Spinal cord (tissue), 10 donors: Measurements from ENCODE around the gene WDR35. TPM values are rescaled to one million over a fixed set of nuclear protein-coding genes. Genes with fewer than 3 reads are reported as not detected.

Experiments used
- DNase-seq, 6 donors: peaks; one replicate each; pipeline versions ENCODE4 v3.0.0 to v3.0.0-alpha.2; 2013 to 2015; ENCODE audit warnings: low spot score in 6 of 6, low read depth in 4 of 6
- H3K27ac ChIP-seq: one replicate; pipeline ENCODE4 v1.5.1; 2013; ENCODE audit warnings: low read depth, low read length, control low read depth
- H3K27me3 ChIP-seq: one replicate; pipeline ENCODE4 v1.6.1; 2013; ENCODE audit warnings: low read length; ENCODE audit not compliant: control insufficient read depth, insufficient read depth
- H3K36me3 ChIP-seq: one replicate; pipeline ENCODE4 v1.6.1; 2013; ENCODE audit warnings: low read length; ENCODE audit not compliant: control insufficient read depth, insufficient read depth
- H3K4me1 ChIP-seq: one replicate; pipeline ENCODE4 v1.6.1; 2013; ENCODE audit warnings: low read length; ENCODE audit not compliant: control insufficient read depth, insufficient read depth
- H3K4me3 ChIP-seq: one replicate; pipeline ENCODE4 v1.5.1; 2013; ENCODE audit warnings: low read depth, low read length, control low read depth
- H3K9me3 ChIP-seq: one replicate; pipeline ENCODE4 v1.6.1; 2013; ENCODE audit warnings: low read length; ENCODE audit not compliant: control insufficient read depth, insufficient read depth
- WGBS: methylation state at CpG from one replicate; pipeline ENCODE4 v1.1.5; 2013; ENCODE audit warnings: missing lambda C conversion rate; ENCODE audit not compliant: insufficient coverage; 5-methylcytosine and 5-hydroxymethylcytosine counted together
- long read RNA-seq, 4 donors: transcript quantifications; one replicate each; lab custom pipeline, GENCODE V29; 2026
- polyA plus RNA-seq, 2 donors: library from polyadenylated mRNA; unstranded; fragments of 120-200 nt; gene quantifications; one replicate each; pipeline ENCODE4 v1.2.1, GENCODE V29; 2013; ENCODE audit not compliant: insufficient read length in 2 of 2
- total RNA-seq, 2 donors: library from RNA; depleted of rRNA in 1 of 2; stranded (reverse); fragments of 120-200 nt in 1 of 2; fragments of >200 nt in 1 of 2; gene quantifications; one replicate each; pipeline versions ENCODE4 v1.2.3 to v1.2.4, GENCODE V29; 2013 to 2014
- donor health status: healthy.

WDR35 gene
- 10 to 100 TPM; 25.7 to 28.4 TPM for total RNA-seq
- polyA plus RNA-seq = 10 to 100 TPM; 15.1 to 19.7 TPM
- long read RNA-seq, donor 1, full-length matches to known transcripts = 3 of 3 reads
- long read RNA-seq, donor 1, partial matches to known transcripts = 0 of 3 reads
- long read RNA-seq, donor 1, other reads (novel, unspliced or antisense) = 0 of 3 reads
- long read RNA-seq, donor 2 = 0 reads
- long read RNA-seq, donor 3, full-length matches to known transcripts = 1 of 9 reads
- long read RNA-seq, donor 3, partial matches to known transcripts = 8 of 9 reads
- long read RNA-seq, donor 3, other reads (novel, unspliced or antisense) = 0 of 9 reads
- long read RNA-seq, donor 4, full-length matches to known transcripts = 2 of 7 reads
- long read RNA-seq, donor 4, partial matches to known transcripts = 5 of 7 reads
- long read RNA-seq, donor 4, other reads (novel, unspliced or antisense) = 0 of 7 reads

DNA sequence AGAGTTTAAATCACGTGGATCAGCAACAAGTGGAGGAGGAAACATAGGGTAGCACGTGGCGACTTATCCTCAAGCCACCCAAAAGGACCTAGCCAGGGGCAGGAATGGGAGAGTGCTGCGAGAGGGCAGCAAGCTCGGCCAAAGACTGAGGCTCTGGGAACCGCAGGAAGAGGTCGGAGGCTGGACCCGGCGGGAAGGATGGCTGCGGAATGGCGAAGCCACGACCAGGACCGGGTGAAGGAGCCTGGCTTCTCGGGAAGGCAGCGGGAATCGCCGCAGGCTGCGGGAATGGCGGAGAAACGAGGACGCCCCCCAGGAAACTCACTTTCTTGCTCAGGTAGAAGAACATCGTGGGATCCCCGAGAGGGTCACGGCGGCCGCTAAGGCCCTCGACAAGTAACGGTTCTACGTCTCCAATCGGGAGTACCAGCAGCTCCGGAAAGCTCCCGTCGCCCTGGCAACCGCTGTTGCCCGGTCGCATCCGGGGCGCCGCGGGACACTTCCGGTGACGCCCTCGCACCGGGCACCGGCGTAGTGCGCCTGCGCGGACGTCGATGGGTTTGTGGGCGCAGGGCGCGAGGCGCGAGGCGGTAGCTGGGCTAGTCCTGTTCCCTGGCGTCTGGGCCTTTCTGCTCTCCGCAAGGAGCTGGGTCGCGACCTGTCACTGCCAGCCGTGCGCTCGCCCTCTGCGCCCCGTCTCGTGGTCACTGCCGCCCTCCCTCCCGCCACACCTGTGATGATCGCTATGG lies at the start of gene WDR35:
TSS of gene WDR35 (minus strand) at position 439 of the 749 bp plus-strand sequence. CDS start at position 349, 90 bp downstream.
- Histone ChIP-seq H3K27me3 (peaks cover 4% of the 10 kb centered on the region), H3K27ac (peak within 1 kb of the TSS; percentile 77), H3K4me3 (peak within 1 kb of the TSS; percentile 94), H3K36me3 (no peaks in the 10 kb centered on the region), H3K9me3 (no peaks in the 10 kb centered on the region), H3K4me1 (no peaks in the 10 kb centered on the region)
- DNase-seq = peak; percentile 74 to 97 (median 86)
- WGBS = 0% methylated on average over 69 of the region's 70 CpGs

DNA sequence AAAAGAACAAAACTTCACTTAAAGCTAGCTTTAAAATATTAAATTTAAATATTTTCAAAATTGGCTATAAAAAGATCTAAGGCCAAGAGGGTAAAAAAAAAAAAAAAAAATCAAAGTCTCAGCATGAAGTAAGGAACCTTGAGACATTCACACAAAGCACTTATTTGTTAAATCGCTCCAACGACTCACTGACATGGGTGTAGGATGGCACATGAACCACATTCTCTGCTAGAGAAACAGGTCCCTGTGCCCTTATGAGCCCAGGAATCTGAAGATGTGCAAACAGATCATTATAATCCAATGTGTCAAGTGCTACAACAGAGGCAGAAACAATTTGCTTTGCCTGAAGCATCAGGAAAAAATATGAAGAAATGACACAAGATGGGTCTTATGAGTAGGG lies 47.8 kb upstream of the WDR35 start:
- H3K4me3 ChIP-seq = no peak overlapping the region
- DNase-seq = no peak
- H3K36me3 ChIP-seq = peaks cover 29% of the 10 kb centered on the region
- H3K9me3 ChIP-seq = no peaks in the 10 kb centered on the region
- no peaks in the 10 kb centered on the region for H3K4me1 ChIP-seq
- H3K27me3 ChIP-seq = no peaks in the 10 kb centered on the region
- H3K27ac ChIP-seq = no peak overlapping the region
- WGBS = 80% methylated on average over 2 of the region's 2 CpGs

DNA sequence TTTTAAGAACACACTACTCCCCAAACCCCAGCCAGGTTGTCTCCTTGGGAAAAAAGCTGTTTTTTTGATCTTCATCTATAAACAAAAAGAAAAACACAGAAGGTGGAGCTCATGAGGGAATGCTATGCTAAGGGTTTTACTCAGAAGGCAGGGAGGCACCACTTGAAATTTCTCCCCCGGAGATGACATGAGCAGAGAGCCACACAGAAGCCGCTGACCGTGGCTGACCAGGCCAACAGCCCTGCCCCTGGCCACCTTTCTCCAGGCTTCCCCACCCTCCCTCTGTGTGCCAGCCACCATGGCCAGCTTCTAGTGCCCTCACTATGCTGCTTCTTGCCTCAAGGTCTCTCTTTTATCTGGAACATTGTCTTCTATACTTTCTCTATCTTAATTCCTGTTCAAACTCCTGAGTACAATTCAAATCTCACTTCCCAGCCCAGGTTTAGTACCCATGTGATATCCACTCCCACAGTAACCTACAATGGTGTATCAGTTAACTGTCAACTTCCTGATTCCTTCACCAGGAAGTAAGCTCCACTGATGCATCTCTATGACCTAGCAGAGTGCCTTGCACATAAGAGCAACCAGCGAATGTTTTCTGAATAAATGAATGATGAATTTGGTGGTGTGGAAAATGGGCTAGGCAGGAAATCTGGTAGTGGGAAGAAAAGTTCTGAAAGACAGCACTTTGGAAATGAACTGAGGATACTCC lies 46.2 kb upstream of the WDR35 start:
- peaks cover 31% of the 10 kb centered on the region for H3K36me3 ChIP-seq
- H3K9me3 ChIP-seq = no peaks in the 10 kb centered on the region
- no peaks in the 10 kb centered on the region for H3K27me3 ChIP-seq
- no peaks in the 10 kb centered on the region for H3K4me1 ChIP-seq
- H3K27ac ChIP-seq = no peak overlapping the region
- H3K4me3 ChIP-seq = no peak overlapping the region
- WGBS = 92% methylated on average over 3 of the region's 4 CpGs
- DNase-seq = no peak

DNA sequence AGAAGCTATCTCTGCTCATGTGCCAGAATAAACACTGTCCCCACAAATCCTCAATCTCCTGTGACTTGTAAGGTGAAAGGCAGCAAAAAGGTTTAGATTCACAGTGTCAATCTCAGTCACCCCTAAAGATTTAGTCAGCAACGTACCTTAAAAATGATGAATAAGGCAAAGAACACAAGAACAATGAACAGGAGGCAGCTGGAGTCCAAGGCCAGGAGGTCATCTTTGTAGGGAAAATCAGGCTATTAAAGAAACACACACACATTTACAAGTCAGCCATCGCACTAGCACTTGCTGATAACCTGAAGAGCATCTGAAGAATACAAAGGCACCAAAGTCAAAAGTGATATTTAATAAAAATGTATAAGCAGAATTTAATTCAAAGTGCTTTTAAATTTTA lies 44.9 kb upstream of the WDR35 start:
- Histone ChIP-seq H3K4me3 (no peak overlapping the region), H3K27ac (no peak overlapping the region), H3K27me3 (no peaks in the 10 kb centered on the region), H3K9me3 (no peaks in the 10 kb centered on the region), H3K36me3 (peaks cover 39% of the 10 kb centered on the region), H3K4me1 (no peaks in the 10 kb centered on the region)
- WGBS = no CpG with 5 or more reads among the region's 2 CpGs
- no peak for DNase-seq

DNA sequence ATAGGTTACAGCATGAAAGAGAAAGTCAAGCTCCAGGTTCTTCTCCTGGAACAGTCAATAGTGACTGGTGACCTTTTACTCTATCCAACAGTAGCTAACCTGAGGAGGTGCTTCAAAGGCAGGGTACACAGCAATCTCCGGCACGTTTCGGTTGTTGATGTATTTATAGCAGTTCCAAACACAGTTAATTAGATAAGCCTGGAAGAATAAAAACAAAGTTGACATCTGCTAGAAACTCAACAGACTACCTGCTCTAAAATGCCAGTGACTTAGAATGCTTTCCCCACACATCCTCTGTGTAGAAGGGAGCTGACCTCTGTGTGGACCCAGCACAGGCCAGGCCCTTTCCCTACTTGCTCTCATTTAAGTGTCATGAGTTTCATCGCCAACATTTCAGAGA lies 44.3 kb upstream of the WDR35 start:
- 100% methylated on average over 1 of the region's 4 CpGs for WGBS
- Histone ChIP-seq H3K4me3 (no peak overlapping the region), H3K4me1 (no peaks in the 10 kb centered on the region), H3K27ac (no peak overlapping the region), H3K36me3 (peaks cover 33% of the 10 kb centered on the region), H3K9me3 (no peaks in the 10 kb centered on the region), H3K27me3 (no peaks in the 10 kb centered on the region)
- DNase-seq = no peak

DNA sequence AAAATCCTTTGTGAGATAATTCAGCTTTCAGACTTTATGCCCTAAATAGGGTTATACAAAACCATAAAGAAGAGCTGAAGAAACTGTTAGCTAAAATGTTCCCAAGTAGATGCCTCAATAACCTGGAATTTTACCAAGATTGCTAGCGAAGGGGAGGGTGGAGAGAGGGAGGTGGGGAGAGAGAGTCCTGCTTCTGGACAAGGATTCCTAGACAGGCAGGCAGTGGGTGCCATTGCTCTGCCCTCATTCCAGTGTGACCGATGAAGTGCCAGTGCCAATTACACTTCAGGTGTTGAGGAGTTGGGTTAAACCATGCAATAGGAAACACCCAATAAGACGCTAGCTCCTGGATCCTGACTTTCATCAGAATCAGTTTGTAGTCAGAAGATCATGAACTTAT lies 43.4 kb upstream of the WDR35 start:
- no peak overlapping the region for H3K27ac ChIP-seq
- no peak for DNase-seq
- H3K36me3 ChIP-seq = peaks cover 26% of the 10 kb centered on the region
- H3K27me3 ChIP-seq = no peaks in the 10 kb centered on the region
- H3K4me1 ChIP-seq = no peaks in the 10 kb centered on the region
- 86% methylated on average over 2 of the region's 3 CpGs for WGBS
- no peak overlapping the region for H3K4me3 ChIP-seq
- H3K9me3 ChIP-seq = no peaks in the 10 kb centered on the region

DNA sequence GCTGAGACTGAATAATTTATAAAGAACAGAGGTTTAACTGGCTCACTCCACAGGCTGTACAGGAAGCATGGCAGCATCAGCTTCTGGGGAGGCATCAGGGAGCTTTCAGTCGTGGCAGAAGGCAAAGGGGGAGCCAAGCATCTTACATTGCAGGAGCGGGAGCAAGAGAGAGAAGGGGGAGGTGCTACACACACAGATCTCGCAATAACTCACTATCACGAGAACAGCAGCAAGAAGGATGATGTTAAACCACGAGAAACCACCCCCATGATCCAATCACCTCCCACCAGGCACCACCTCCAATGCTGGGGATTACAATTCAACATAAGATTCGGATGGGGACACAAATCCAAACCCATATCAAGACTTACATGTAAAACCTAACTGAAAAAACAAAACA lies 40.3 kb upstream of the WDR35 start:
- Histone ChIP-seq H3K4me3 (no peak overlapping the region), H3K27me3 (no peaks in the 10 kb centered on the region), H3K9me3 (no peaks in the 10 kb centered on the region), H3K27ac (no peak overlapping the region), H3K4me1 (no peaks in the 10 kb centered on the region), H3K36me3 (peaks cover 21% of the 10 kb centered on the region)
- WGBS = 100% methylated on average over 2 of the region's 6 CpGs
- no peak for DNase-seq

DNA sequence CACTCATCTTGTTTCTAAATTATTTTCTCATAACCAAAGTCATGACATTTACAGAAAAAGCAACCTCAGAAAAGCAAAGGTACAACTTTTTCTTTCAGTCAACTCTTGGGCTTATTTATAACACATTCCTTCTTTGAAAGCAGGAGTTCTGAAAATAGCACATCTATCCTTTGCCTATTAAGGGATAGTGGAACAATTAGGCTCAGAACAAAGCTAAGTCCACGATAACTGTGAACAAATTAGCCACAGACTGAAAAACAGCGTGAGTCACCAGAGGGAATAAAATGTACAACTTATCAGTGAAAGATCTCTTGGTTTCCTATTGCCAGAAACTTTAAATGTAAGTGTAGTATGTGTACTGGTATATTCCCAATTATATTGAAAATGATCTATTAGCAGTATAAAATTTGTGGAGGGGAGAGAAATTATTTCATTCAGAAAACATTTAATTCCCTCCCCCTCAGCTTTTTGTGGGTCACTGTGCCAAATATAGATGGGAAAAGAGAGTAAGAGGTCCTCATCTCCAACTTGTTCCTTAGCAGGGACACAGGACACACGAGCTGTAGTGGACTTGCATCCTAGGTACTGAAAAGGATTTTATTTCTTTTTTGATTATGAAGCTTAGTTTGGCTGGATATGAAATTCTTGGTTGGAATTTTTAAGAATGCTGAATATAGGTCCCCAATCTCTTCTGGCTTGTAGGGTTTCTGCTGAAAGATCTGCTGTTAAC lies 38.0 kb upstream of the WDR35 start:
- H3K4me3 ChIP-seq = no peak overlapping the region
- H3K27me3 ChIP-seq = no peaks in the 10 kb centered on the region
- no peak for DNase-seq
- H3K9me3 ChIP-seq = no peaks in the 10 kb centered on the region
- H3K27ac ChIP-seq = no peak overlapping the region
- WGBS = 80% methylated on average over 2 of the region's 3 CpGs
- H3K4me1 ChIP-seq = no peaks in the 10 kb centered on the region
- peaks cover 12% of the 10 kb centered on the region for H3K36me3 ChIP-seq

DNA sequence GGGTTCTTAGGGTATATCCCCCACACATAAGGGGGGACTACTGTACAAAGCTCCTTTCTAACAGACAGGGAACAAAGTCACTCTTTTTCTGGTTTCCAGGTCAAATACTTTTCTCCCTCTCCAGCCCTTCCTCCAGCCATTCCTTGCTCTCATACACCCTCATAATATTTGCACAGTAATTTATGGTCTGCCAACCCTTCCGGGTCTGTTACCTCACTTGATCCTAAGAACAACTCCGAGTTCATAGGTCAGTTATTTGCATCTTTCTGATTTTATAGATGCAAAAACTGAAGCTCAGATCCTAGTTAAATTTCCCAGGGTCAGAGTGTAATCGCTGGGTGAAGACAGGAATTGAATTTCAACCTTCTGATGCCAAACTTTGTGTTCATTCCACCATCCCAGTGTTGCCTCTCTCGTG lies 37.4 kb upstream of the WDR35 start:
- no peak for DNase-seq
- H3K4me3 ChIP-seq = no peak overlapping the region
- H3K27ac ChIP-seq = no peak overlapping the region
- H3K27me3 ChIP-seq = no peaks in the 10 kb centered on the region
- 95% methylated on average over 3 of the region's 4 CpGs for WGBS
- no peaks in the 10 kb centered on the region for H3K4me1 ChIP-seq
- H3K36me3 ChIP-seq = peaks cover 12% of the 10 kb centered on the region
- no peaks in the 10 kb centered on the region for H3K9me3 ChIP-seq
